Natural killer cell (primary cell): Measurements from ENCODE around the gene TRAIP. TPM values are rescaled to one million over a fixed set of nuclear protein-coding genes. Genes with fewer than 3 reads are reported as not detected.

Source experiments
- ATAC-seq, 3 donors: fragments of 150-1000 bp in 2 of 3; fragments of 200-7000 bp in 1 of 3; cut with Tn5 transposase; 1 replicate in 1 of 3; 2 replicates in 2 of 3; pipeline ENCODE4 v1.10.0; 2021; ENCODE audit warnings: mild to moderate bottlenecking in 2 of 3, moderate library complexity in 2 of 3
- DNase-seq, 2 donors: peaks; one replicate each; pipeline versions ENCODE4 v3.0.0 to v3.0.0-alpha.2; 2013 to 2021; ENCODE audit warnings: mixed read lengths in 1 of 2
- H3K27ac ChIP-seq: one replicate; pipeline ENCODE4 v1.5.1; 2013; ENCODE audit warnings: mild to moderate bottlenecking, low read length
- H3K27me3 ChIP-seq: one replicate; pipeline ENCODE4 v1.6.1; 2013; ENCODE audit warnings: low read length; ENCODE audit not compliant: control insufficient read depth, insufficient read depth
- H3K36me3 ChIP-seq: one replicate; pipeline ENCODE4 v1.6.1; 2013; ENCODE audit warnings: low read length; ENCODE audit not compliant: control insufficient read depth, insufficient read depth
- H3K4me1 ChIP-seq: one replicate; pipeline ENCODE4 v1.6.1; 2013; ENCODE audit warnings: low read length; ENCODE audit not compliant: control insufficient read depth, insufficient read depth
- H3K4me3 ChIP-seq: one replicate; pipeline ENCODE4 v1.5.1; 2013; ENCODE audit warnings: low read length
- H3K9me3 ChIP-seq: one replicate; pipeline ENCODE4 v1.6.1; 2013; ENCODE audit warnings: low read length; ENCODE audit not compliant: control insufficient read depth, insufficient read depth
- H3K27ac Mint-ChIP-seq, 2 donors: one replicate each; pipeline ENCODE4 v1.8.0; 2022; ENCODE audit warnings: mild to moderate bottlenecking in 2 of 2, mixed read lengths in 2 of 2, moderate library complexity in 1 of 2
- H3K27me3 Mint-ChIP-seq, 2 donors: one replicate each; pipeline ENCODE4 v1.8.0; 2022; ENCODE audit warnings: low read depth in 2 of 2, mixed read lengths in 2 of 2
- H3K36me3 Mint-ChIP-seq: one replicate; pipeline ENCODE4 v1.8.0; 2022; ENCODE audit warnings: mixed read lengths
- H3K4me1 Mint-ChIP-seq, 2 donors: one replicate each; pipeline ENCODE4 v1.8.0; 2022; ENCODE audit warnings: mixed read lengths in 2 of 2
- H3K4me3 Mint-ChIP-seq: one replicate; pipeline ENCODE4 v1.8.0; 2022; ENCODE audit warnings: mild to moderate bottlenecking, moderate library complexity, mixed read lengths
- H3K9me3 Mint-ChIP-seq, 2 donors: one replicate each; pipeline ENCODE4 v1.8.0; 2022; ENCODE audit warnings: mixed read lengths in 2 of 2
- CTCF ChIP-seq: fragments of 200-600 bp; IDR thresholded peaks from one replicate; pipeline ENCODE4 v1.8.0; 2022; ENCODE audit warnings: antibody characterized with exemption
- WGBS: methylation state at CpG from one replicate; pipeline ENCODE4 v1.1.7; 2013; ENCODE audit warnings: missing lambda C conversion rate; ENCODE audit not compliant: insufficient coverage; 5-methylcytosine and 5-hydroxymethylcytosine counted together
- intact Hi-C: fragments of 100-400 bp; cut with micrococcal nuclease; formaldehyde crosslinking; loops from one replicate; pipeline ENCODE4 v1.14.2; 2022
- total RNA-seq, 4 donors: library from RNA; stranded (reverse); fragments of 120-200 nt in 1 of 4; gene quantifications; one replicate each; pipeline versions ENCODE4 v1.2.3 to v1.2.4, GENCODE V29; 2013 to 2022

The TRAIP gene
- total RNA-seq, 3 donors from 2014 or later (not counting 1 experiment from before 2014, with no cell fraction given) = 3.3 to 6.2 (median 4.0) TPM

DNA sequence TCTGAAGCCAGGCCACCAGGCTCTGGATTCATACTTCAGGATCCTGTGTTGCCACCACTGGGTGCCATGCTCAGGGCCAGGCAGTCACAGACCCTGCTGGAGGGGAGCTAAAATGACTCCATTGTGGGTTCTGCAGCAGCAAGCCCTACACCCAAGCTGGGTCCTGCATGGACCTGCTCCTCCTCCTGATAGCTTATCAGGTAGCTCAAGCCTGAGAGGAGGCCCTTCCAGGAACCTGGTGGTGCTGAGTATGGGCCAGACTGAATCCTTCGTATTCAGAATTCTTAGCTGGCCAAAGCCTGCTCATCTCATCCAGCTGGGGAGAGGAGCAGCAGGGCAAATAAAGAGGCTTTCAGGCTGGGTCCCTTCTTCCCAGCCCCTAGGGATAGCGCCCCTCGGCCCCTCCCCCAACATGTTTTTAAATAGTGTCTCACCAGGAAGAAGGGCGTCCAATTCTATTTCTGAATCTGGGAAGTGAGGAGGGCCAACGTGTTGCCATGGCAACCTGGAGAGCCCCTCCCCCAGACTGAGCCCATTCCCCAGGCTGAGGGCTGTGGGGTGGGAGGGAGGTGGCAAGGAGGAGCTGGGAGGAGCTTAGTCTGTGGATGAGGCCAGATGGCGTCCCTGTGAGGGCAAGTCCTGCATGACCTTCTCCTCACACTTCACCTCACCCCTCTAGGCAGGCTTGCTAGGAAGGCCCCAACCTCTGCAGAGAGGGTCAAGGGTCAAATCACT lies 24.4 kb upstream of the TRAIP start:
- TF ChIP-seq CTCF = no peak
- no peak overlapping the region for H3K4me3 ChIP-seq
- no peaks in the 10 kb centered on the region for H3K9me3 ChIP-seq
- ATAC-seq (no peak), DNase-seq (no peak)
- H3K27me3 Mint-ChIP-seq = no peaks in the 10 kb centered on the region
- H3K27ac ChIP-seq = no peak overlapping the region
- no peak overlapping the region for H3K27ac Mint-ChIP-seq
- H3K4me3 Mint-ChIP-seq = no peak overlapping the region
- H3K4me1 Mint-ChIP-seq = no peaks in the 10 kb centered on the region
- no peaks in the 10 kb centered on the region for H3K4me1 ChIP-seq
- 64% methylated on average over 4 of the region's 6 CpGs for WGBS
- intact Hi-C loops = no loop called here
- no peaks in the 10 kb centered on the region for H3K9me3 Mint-ChIP-seq
- H3K36me3 Mint-ChIP-seq = no peaks in the 10 kb centered on the region
- no peaks in the 10 kb centered on the region for H3K36me3 ChIP-seq
- no peaks in the 10 kb centered on the region for H3K27me3 ChIP-seq

DNA sequence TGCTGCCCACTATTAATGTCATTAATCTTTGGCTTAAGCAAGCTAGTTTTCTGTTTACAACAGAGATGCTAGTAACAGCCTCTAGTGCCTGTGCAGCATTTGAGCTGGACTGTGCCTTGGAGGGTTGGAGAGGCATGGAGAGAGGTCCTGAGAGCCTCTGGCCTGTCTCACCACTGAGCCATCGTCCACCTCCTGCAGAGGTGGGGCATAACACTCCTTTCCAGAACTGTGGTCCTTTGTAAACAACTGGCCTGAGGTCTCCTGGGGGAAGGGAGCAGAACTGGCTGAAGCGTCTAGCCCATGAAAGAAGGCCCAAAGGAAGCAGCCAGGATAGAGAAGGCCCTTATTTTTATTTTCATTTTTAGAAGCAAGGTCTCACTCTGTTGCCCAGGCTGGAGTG lies 23.4 kb upstream of the TRAIP start:
- WGBS = 65% methylated on average over 2 of the region's 2 CpGs
- no peaks in the 10 kb centered on the region for H3K4me1 Mint-ChIP-seq
- H3K27me3 Mint-ChIP-seq = no peaks in the 10 kb centered on the region
- no peaks in the 10 kb centered on the region for H3K9me3 Mint-ChIP-seq
- Histone ChIP-seq H3K27me3 (no peaks in the 10 kb centered on the region), H3K4me1 (no peaks in the 10 kb centered on the region), H3K36me3 (no peaks in the 10 kb centered on the region), H3K27ac (no peak overlapping the region), H3K9me3 (no peaks in the 10 kb centered on the region), H3K4me3 (no peak overlapping the region)
- no peak for DNase-seq
- no peak for ATAC-seq
- H3K4me3 Mint-ChIP-seq = no peak overlapping the region
- no peak overlapping the region for H3K27ac Mint-ChIP-seq
- no peaks in the 10 kb centered on the region for H3K36me3 Mint-ChIP-seq
- intact Hi-C loops = no loop called here
- TF ChIP-seq CTCF = no peak

DNA sequence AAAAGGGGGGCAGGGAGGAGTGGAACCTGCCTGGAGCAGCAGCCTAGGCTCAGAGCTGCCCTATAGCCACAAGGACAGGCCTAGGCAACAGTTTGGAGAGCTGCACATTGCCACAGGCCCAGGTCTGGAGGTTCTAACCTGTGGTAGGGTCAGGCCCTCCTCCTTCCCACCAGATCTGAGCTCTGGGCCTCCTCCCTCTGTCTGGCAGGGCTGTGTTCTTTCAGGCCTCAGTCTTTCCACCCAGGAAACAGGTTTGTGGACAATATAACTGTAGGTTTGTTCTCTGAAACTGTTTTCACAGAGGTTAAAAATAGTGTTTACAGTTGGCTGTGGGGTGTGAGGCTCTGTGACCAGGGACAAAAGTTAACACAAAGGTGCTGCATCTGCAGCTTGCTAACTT lies 22.3 kb upstream of the TRAIP start:
- Mint-ChIP-seq H3K4me3 (no peak overlapping the region), H3K27me3 (no peaks in the 10 kb centered on the region), H3K27ac (no peak overlapping the region), H3K4me1 (no peaks in the 10 kb centered on the region), H3K36me3 (no peaks in the 10 kb centered on the region), H3K9me3 (no peaks in the 10 kb centered on the region)
- H3K4me1 ChIP-seq = no peaks in the 10 kb centered on the region
- H3K27ac ChIP-seq = no peak overlapping the region
- H3K4me3 ChIP-seq = no peak overlapping the region
- H3K36me3 ChIP-seq = no peaks in the 10 kb centered on the region
- ATAC-seq = no peak
- H3K27me3 ChIP-seq = no peaks in the 10 kb centered on the region
- H3K9me3 ChIP-seq = no peaks in the 10 kb centered on the region
- intact Hi-C loops = no loop called here
- TF ChIP-seq CTCF = no peak
- DNase-seq = no peak

- no peaks in the 10 kb centered on the region for H3K27me3 ChIP-seq
- H3K9me3 ChIP-seq = no peaks in the 10 kb centered on the region
- no peak overlapping the region for H3K4me3 ChIP-seq
- no peak overlapping the region for H3K4me3 Mint-ChIP-seq
- ATAC-seq (no peak), DNase-seq (no peak)
- H3K4me1 Mint-ChIP-seq = no peaks in the 10 kb centered on the region
- H3K9me3 Mint-ChIP-seq = no peaks in the 10 kb centered on the region
- no peaks in the 10 kb centered on the region for H3K27me3 Mint-ChIP-seq
- no peak overlapping the region for H3K27ac Mint-ChIP-seq
- intact Hi-C loops = no loop called here
- H3K27ac ChIP-seq = no peak overlapping the region
- H3K4me1 ChIP-seq = no peaks in the 10 kb centered on the region
- H3K36me3 ChIP-seq = no peaks in the 10 kb centered on the region
- TF ChIP-seq CTCF = no peak
- no peaks in the 10 kb centered on the region for H3K36me3 Mint-ChIP-seq
- 100% methylated on average over 2 of the region's 2 CpGs for WGBS
These were observed 21.4 kb upstream of the TRAIP start for GRCh38 chr3:49877716-49878115.
